ENCODE measurements around the gene RXRA. TPM values are rescaled to one million over a fixed set of nuclear protein-coding genes. Genes with fewer than 3 reads are reported as not detected.

RXRA gene
- total RNA-seq, 1 donor from 2014 or later, result 163 TPM

DNA sequence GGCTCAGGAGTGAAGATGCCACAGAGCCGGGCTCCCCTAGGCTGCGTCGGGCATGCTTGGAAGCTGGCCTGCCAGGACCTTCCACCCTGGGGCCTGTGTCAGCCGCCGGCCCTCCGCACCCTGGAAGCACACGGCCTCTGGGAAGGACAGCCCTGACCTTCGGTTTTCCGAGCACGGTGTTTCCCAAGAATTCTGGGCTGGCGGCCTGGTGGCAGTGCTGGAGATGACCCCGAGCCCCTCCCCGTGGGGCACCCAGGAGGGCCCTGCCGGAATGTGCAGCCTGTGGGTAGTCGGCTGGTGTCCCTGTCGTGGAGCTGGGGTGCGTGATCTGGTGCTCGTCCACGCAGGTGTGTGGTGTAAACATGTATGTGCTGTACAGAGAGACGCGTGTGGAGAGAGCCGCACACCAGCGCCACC, 113.1 kb downstream of the RXRA start:
- DNase-seq (ENCODE audit: low spot score) (peak; percentile 88), ATAC-seq (peak; percentile 31)

GRCh38 chr9:134440636-134441226, 114.5 kb downstream of the RXRA start:
- ATAC-seq, result peak; percentile 0
- DNase-seq (ENCODE audit: low spot score), result no peak

- peak; percentile 2 for ATAC-seq
Measured at GRCh38 chr9:134441227-134442084, 115.2 kb downstream of the RXRA start.

GRCh38 chr9:134442085-134442474, 115.8 kb downstream of the RXRA start:
- DNase-seq (ENCODE audit: low spot score), result no peak
- ATAC-seq, result no peak

More at GRCh38 chr9:134441227-134442084, 115.2 kb downstream of the RXRA start:
- no peak for DNase-seq (ENCODE audit: low spot score)

- peak; percentile 70 for DNase-seq (ENCODE audit: low spot score)
Measured at GRCh38 chr9:134442486-134443173, 116.4 kb downstream of the RXRA start.

GRCh38 chr9:134443174-134444037, 117.2 kb downstream of the RXRA start:
- ATAC-seq (peak; percentile 72), DNase-seq (ENCODE audit: low spot score) (peak; percentile 87)

More at GRCh38 chr9:134442486-134443173, 116.4 kb downstream of the RXRA start:
- peak; percentile 30 for ATAC-seq

- no peak for DNase-seq (ENCODE audit: low spot score)
- no peak for ATAC-seq
Measured at GRCh38 chr9:134444038-134444315, 117.7 kb downstream of the RXRA start.

GRCh38 chr9:134445000-134445399, 118.7 kb downstream of the RXRA start:
- DNase-seq (ENCODE audit: low spot score), result no peak
- ATAC-seq, result no peak

- DNase-seq (ENCODE audit: low spot score) (peak; percentile 88), ATAC-seq (peak; percentile 96)
Measured at GRCh38 chr9:134449180-134449916, 123.1 kb downstream of the RXRA start.

DNA sequence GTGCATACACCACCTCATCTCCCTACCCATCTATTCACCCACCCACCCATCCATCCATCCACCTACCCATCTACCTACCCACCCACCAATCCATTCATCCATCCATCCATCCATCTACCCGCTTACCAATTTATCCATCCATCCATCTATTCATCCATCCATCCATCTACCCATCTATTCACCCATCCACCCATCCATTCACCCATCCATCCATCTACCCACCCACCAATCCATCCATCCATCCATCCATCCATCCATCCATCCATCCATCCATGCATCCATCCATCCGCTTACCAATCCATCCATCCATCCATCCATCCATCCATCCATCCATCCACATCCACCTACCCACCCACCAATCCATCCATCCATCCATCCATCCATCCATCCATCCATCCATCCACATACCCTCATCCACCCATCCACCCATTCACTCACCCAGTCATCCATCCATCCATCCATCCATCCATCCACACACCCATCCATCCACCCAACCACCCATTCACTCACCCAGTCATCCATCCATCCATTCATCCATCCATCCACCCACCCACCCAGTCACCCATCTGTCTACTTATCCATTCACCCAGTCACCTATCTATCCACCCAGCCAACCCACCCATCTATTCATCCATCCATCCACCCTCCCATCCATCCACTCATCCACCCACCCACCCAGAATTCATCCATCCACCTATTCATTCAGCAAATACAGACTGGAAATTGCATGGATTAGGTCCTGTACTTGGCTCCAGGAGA, 125.6 kb downstream of the RXRA start:
- DNase-seq (ENCODE audit: low spot score) (no peak), ATAC-seq (no peak)

- DNase-seq (ENCODE audit: low spot score) (no peak), ATAC-seq (no peak)
Measured at GRCh38 chr9:134452728-134453127, 126.5 kb downstream of the RXRA start.

DNA sequence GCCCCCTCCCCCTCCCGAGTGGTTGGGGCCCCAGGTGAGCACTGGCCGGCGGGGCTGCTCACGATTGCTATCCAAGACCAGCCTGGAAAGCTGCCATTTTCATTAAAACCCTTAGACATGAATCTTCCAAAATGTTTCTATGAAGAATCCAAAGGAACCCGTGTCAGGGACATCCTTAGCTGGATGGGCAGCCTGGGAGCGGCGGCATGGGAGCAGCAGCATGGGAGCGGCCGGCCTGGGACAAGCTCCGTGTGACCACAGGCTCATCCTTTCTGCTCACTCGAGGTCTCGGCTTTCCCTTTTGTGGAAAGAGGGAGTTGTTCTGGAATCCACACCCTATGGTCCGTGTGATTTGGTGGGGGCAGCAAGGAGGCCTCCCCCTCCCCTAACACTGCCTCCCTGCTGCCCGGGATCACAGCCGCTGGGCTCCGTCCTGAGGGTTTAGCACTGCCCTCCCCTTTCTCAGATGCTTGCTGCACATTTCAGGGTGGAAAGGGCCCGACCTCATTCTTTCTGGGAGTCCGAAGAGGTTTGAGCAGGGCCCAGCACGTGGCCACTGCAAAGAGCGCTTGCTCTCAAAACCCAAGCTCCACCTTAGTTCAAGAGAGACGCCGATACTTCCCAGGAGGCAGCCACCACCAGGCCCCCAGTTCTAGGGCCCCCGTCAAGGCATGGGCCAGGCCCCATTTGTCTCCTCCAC, 127.7 kb downstream of the RXRA start:
- no peak for ATAC-seq
- DNase-seq (ENCODE audit: low spot score), result no peak

GRCh38 chr9:134454476-134454857, 128.2 kb downstream of the RXRA start:
- DNase-seq (ENCODE audit: low spot score), result no peak
- ATAC-seq, result no peak

GRCh38 chr9:134455021-134455471, 128.8 kb downstream of the RXRA start:
- no peak for DNase-seq (ENCODE audit: low spot score)
- ATAC-seq, result no peak

- DNase-seq (ENCODE audit: low spot score), result no peak
- ATAC-seq, result no peak
Measured at GRCh38 chr9:134455537-134455933, 129.3 kb downstream of the RXRA start.

- DNase-seq (ENCODE audit: low spot score), result peak; percentile 63
- ATAC-seq, result peak; percentile 70
Measured at GRCh38 chr9:134455934-134456755, 129.9 kb downstream of the RXRA start.

DNA sequence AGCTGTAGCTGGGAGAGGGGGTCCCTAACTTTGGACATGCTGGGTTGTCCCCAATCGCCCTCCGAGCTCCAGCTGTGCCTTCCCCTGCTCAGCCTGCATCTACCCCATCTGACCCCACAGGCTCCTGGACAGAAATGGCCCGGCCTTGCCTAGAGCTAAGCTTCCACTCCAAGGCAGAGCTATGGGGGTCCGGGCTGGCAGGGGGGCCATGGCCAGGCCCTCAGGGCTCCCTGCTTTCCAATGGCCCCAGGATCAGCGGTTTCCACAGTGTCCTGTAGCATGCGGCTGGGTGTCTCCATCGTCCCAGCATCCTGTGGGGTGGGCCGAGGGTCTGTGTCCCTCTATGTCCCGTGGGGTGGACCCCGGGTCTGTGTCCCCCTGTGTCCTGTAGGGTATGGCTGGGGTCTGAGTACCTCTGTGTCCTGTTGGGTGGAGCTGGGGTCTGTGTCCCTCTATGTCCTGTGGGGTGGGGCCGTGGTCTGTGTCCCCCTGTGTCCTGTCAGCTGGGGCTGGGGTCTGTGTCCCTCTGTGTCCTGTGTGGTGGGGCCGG, 130.6 kb downstream of the RXRA start:
- no peak for ATAC-seq
- DNase-seq (ENCODE audit: low spot score), result no peak
